BLaER1 treated with 17β-estradiol and CSF1 and Interleukin-3, amounts not matched to agents 10 nM and 100 nM (cell line): Measurements from ENCODE around the gene ATP6V0A1.
"Not testable (repeated sequence)": the region's sequence is repeated elsewhere in the genome, so short reads cannot be mapped to it uniquely, and the experiment has no call there.

Experiments used
- H3K27ac ChIP-seq, 11 experiments: shearing (Covaris generic); formaldehyde crosslinking; 2 replicates each; pipeline ENCODE4 v1.8.1; 2022
- H3K27me3 ChIP-seq, 11 experiments: shearing (Covaris generic); formaldehyde crosslinking; 2 replicates each; pipeline ENCODE4 v1.8.1; 2022
- H3K36me3 ChIP-seq, 11 experiments: shearing (Covaris generic); formaldehyde crosslinking; 2 replicates each; pipeline ENCODE4 v1.8.1; 2022
- H3K4me1 ChIP-seq, 10 experiments: shearing (Covaris generic); formaldehyde crosslinking; 2 replicates each; pipeline ENCODE4 v1.8.1; 2022
- H3K4me2 ChIP-seq, 11 experiments: shearing (Covaris generic); formaldehyde crosslinking; 2 replicates each; pipeline ENCODE4 v1.8.1; 2022
- H3K4me3 ChIP-seq, 10 experiments: shearing (Covaris generic); formaldehyde crosslinking; 2 replicates each; pipeline ENCODE4 v1.8.1; 2022
- H3K9ac ChIP-seq, 11 experiments: shearing (Covaris generic); formaldehyde crosslinking; 2 replicates each; pipeline ENCODE4 v1.8.1; 2022
- H3K9me3 ChIP-seq, 11 experiments: shearing (Covaris generic); formaldehyde crosslinking; replicated peaks in 1 of 11; 2 replicates each; pipeline ENCODE4 v1.8.1; 2022
- H4K20me1 ChIP-seq, 11 experiments: shearing (Covaris generic); formaldehyde crosslinking; 2 replicates each; pipeline ENCODE4 v1.8.1; 2022
- Cebpa-rat ChIP-seq, 11 experiments: shearing (Covaris generic); IDR thresholded peaks; 2 replicates each; pipeline ENCODE4 v1.8.1; 2022

ATP6V0A1 gene

GRCh38 chr17:42463976-42464400 is 5.3 kb downstream of the ATP6V0A1 start:
- peak overlapping the region in 1 of 10 experiments; percentile 33; a peak in 1 of 20 replicates for H3K4me3 ChIP-seq
- H3K36me3 ChIP-seq: peaks cover 0 to 86% (median 0%) of the 10 kb centered on the region in 11 experiments; a peak in 9 of 22 replicates
- peak overlapping the region in 3 of 11 experiments; percentile 89 to 95 (median 93); a peak in 5 of 22 replicates for H3K4me2 ChIP-seq
- H3K27me3 ChIP-seq: peaks cover 0 to 16% (median 8%) of the 10 kb centered on the region in 11 experiments; a peak in 17 of 22 replicates
- H3K4me1 ChIP-seq: peaks cover 16 to 84% (median 21%) of the 10 kb centered on the region in 10 experiments
- peak overlapping the region in 2 of 11 experiments; percentile 29 to 45; a peak in 2 of 22 replicates for H3K9ac ChIP-seq
- TF ChIP-seq Cebpa-rat (IDR thresholded peaks at IDR 0.05): no peak
- H3K9me3 ChIP-seq: no peaks in the 10 kb centered on the region
- H4K20me1 ChIP-seq: peaks cover 0 to 100% (median 0%) of the 10 kb centered on the region in 11 experiments; a peak in 10 of 22 replicates
- no peak overlapping the region for H3K27ac ChIP-seq

GRCh38 chr17:42467889-42468288 is 9.2 kb downstream of the ATP6V0A1 start:
- Histone ChIP-seq H3K27ac (no peak overlapping the region), H3K36me3 (peaks cover 0 to 100% (median 0%) of the 10 kb centered on the region in 11 experiments; a peak in 10 of 22 replicates), H3K9me3 (no peaks in the 10 kb centered on the region), H3K4me3 (no peak overlapping the region), H3K27me3 (no peaks in the 10 kb centered on the region), H3K4me1 (peaks cover 0 to 71% (median 3%) of the 10 kb centered on the region in 10 experiments; a peak in 7 of 20 replicates), H4K20me1 (peaks cover 0 to 100% (median 0%) of the 10 kb centered on the region in 11 experiments; a peak in 9 of 22 replicates), H3K9ac (no peak overlapping the region), H3K4me2 (no peak overlapping the region)
- no peak for TF ChIP-seq Cebpa-rat (IDR thresholded peaks at IDR 0.05)

GRCh38 chr17:42472709-42473521 is 14.2 kb downstream of the ATP6V0A1 start:
- Histone ChIP-seq H3K9me3 (peaks cover 0 to 19% (median 0%) of the 10 kb centered on the region in 11 experiments; a peak in 2 of 22 replicates), H3K27ac (no peak overlapping the region), H3K9ac (peak overlapping the region in 2 of 11 experiments; percentile 5 to 17; a peak in 1 of 22 replicates), H3K4me3 (no peak overlapping the region), H3K27me3 (no peaks in the 10 kb centered on the region; a peak in 1 of 22 replicates), H3K4me2 (no peak overlapping the region), H3K4me1 (peaks cover 0 to 71% (median 12%) of the 10 kb centered on the region in 10 experiments; a peak in 12 of 20 replicates), H3K36me3 (peaks cover 0 to 100% (median 3%) of the 10 kb centered on the region in 11 experiments; a peak in 10 of 22 replicates), H4K20me1 (peaks cover 0 to 99% (median 0%) of the 10 kb centered on the region in 11 experiments; a peak in 7 of 22 replicates)
- TF ChIP-seq Cebpa-rat (IDR thresholded peaks at IDR 0.05): no peak

- Histone ChIP-seq H3K9ac (0 out of 22 replicates have a peak overlapping the region, but pooled peaks of 1 of the 11 experiments have one; percentile 12), H3K27me3 (no peaks in the 10 kb centered on the region; a peak in 1 of 22 replicates), H3K4me1 (peaks cover 0 to 57% (median 12%) of the 10 kb centered on the region in 10 experiments; a peak in 12 of 20 replicates), H3K9me3 (peaks cover 0 to 19% (median 0%) of the 10 kb centered on the region in 11 experiments; a peak in 2 of 22 replicates), H4K20me1 (peaks cover 0 to 97% (median 0%) of the 10 kb centered on the region in 11 experiments; a peak in 7 of 22 replicates), H3K4me3 (no peak overlapping the region), H3K4me2 (peak overlapping the region in 3 of 11 experiments; percentile 30 to 53 (median 51); a peak in 6 of 22 replicates), H3K27ac (no peak overlapping the region), H3K36me3 (peaks cover 0 to 97% (median 3%) of the 10 kb centered on the region in 11 experiments; a peak in 10 of 22 replicates)
- TF ChIP-seq Cebpa-rat (IDR thresholded peaks at IDR 0.05): no peak
These were observed 15.6 kb downstream of the ATP6V0A1 start for GRCh38 chr17:42474276-42474675.

- no peak for TF ChIP-seq Cebpa-rat (IDR thresholded peaks at IDR 0.05)
- Histone ChIP-seq H3K27me3 (no peaks in the 10 kb centered on the region; a peak in 1 of 22 replicates), H4K20me1 (peaks cover 0 to 97% (median 0%) of the 10 kb centered on the region in 11 experiments; a peak in 7 of 22 replicates), H3K4me1 (peaks cover 0 to 49% (median 9%) of the 10 kb centered on the region in 10 experiments; a peak in 11 of 20 replicates), H3K27ac (peak overlapping the region in 1 of 11 experiments; percentile 6; a peak in 1 of 22 replicates), H3K9me3 (peaks cover 0 to 19% (median 0%) of the 10 kb centered on the region in 11 experiments; a peak in 2 of 22 replicates), H3K4me3 (no peak overlapping the region), H3K4me2 (peak overlapping the region in 7 of 11 experiments; percentile 5 to 53 (median 24); a peak in 9 of 22 replicates), H3K9ac (no peak overlapping the region), H3K36me3 (peaks cover 0 to 97% (median 3%) of the 10 kb centered on the region in 11 experiments; a peak in 10 of 22 replicates)
These were observed 16.4 kb downstream of the ATP6V0A1 start for GRCh38 chr17:42475121-42475520.

- peak overlapping the region in 4 of 11 experiments; percentile 6 to 53 (median 40); a peak in 7 of 22 replicates for H3K4me2 ChIP-seq
- no peak overlapping the region for H3K9ac ChIP-seq
- peaks cover 0 to 48% (median 9%) of the 10 kb centered on the region in 10 experiments; a peak in 11 of 20 replicates for H3K4me1 ChIP-seq
- H3K9me3 ChIP-seq: peaks cover 0 to 19% (median 0%) of the 10 kb centered on the region in 11 experiments; a peak in 2 of 22 replicates
- no peak for TF ChIP-seq Cebpa-rat (IDR thresholded peaks at IDR 0.05)
- peaks cover 0 to 97% (median 3%) of the 10 kb centered on the region in 11 experiments; a peak in 10 of 22 replicates for H3K36me3 ChIP-seq
- no peak overlapping the region for H3K4me3 ChIP-seq
- peaks cover 0 to 97% (median 0%) of the 10 kb centered on the region in 11 experiments; a peak in 7 of 22 replicates for H4K20me1 ChIP-seq
- H3K27ac ChIP-seq: 0 out of 22 replicates have a peak overlapping the region, but pooled peaks of 1 of the 11 experiments have one; percentile 6
- no peaks in the 10 kb centered on the region; a peak in 1 of 22 replicates for H3K27me3 ChIP-seq
These were observed 17.2 kb downstream of the ATP6V0A1 start for GRCh38 chr17:42475835-42476234.

GRCh38 chr17:42476411-42476810 is 17.7 kb downstream of the ATP6V0A1 start:
- peaks cover 0 to 97% (median 3%) of the 10 kb centered on the region in 11 experiments; a peak in 10 of 22 replicates for H3K36me3 ChIP-seq
- H4K20me1 ChIP-seq: peaks cover 0 to 97% (median 0%) of the 10 kb centered on the region in 11 experiments; a peak in 7 of 22 replicates
- no peaks in the 10 kb centered on the region; a peak in 1 of 22 replicates for H3K27me3 ChIP-seq
- H3K4me1 ChIP-seq: peaks cover 0 to 48% (median 9%) of the 10 kb centered on the region in 10 experiments; a peak in 11 of 20 replicates
- no peak for TF ChIP-seq Cebpa-rat (IDR thresholded peaks at IDR 0.05)
- peaks cover 0 to 19% (median 0%) of the 10 kb centered on the region in 11 experiments; a peak in 2 of 22 replicates for H3K9me3 ChIP-seq
- H3K9ac ChIP-seq: no peak overlapping the region
- H3K4me2 ChIP-seq: peak overlapping the region in 4 of 11 experiments; percentile 6 to 53 (median 40); a peak in 6 of 22 replicates
- H3K27ac ChIP-seq: peak overlapping the region in 2 of 11 experiments; percentile 8 to 24; a peak in 2 of 22 replicates
- no peak overlapping the region for H3K4me3 ChIP-seq

GRCh38 chr17:42477173-42477572 is 18.5 kb downstream of the ATP6V0A1 start:
- Histone ChIP-seq H3K4me1 (peaks cover 0 to 48% (median 9%) of the 10 kb centered on the region in 10 experiments; a peak in 12 of 20 replicates), H3K27ac (no peak overlapping the region; a peak in 1 of 22 replicates), H3K4me3 (no peak overlapping the region), H3K36me3 (peaks cover 0 to 97% (median 3%) of the 10 kb centered on the region in 11 experiments; a peak in 10 of 22 replicates), H4K20me1 (peaks cover 0 to 97% (median 0%) of the 10 kb centered on the region in 11 experiments; a peak in 7 of 22 replicates), H3K4me2 (peak overlapping the region in 2 of 11 experiments; percentile 51 to 53; a peak in 3 of 22 replicates), H3K9ac (no peak overlapping the region), H3K27me3 (no peaks in the 10 kb centered on the region; a peak in 1 of 22 replicates), H3K9me3 (peaks cover 0 to 19% (median 0%) of the 10 kb centered on the region in 11 experiments; a peak in 2 of 22 replicates)
- no peak for TF ChIP-seq Cebpa-rat (IDR thresholded peaks at IDR 0.05)

- H3K36me3 ChIP-seq: peaks cover 0 to 97% (median 3%) of the 10 kb centered on the region in 11 experiments; a peak in 10 of 22 replicates
These were observed 19.1 kb downstream of the ATP6V0A1 start for GRCh38 chr17:42477824-42478223.

More at GRCh38 chr17:42477824-42478223, 19.1 kb downstream of the ATP6V0A1 start:
- Histone ChIP-seq H3K4me1 (peaks cover 0 to 46% (median 9%) of the 10 kb centered on the region in 10 experiments; a peak in 13 of 20 replicates), H3K9me3 (peaks cover 0 to 19% (median 0%) of the 10 kb centered on the region in 11 experiments; a peak in 2 of 22 replicates), H4K20me1 (peaks cover 0 to 97% (median 0%) of the 10 kb centered on the region in 11 experiments; a peak in 7 of 22 replicates)
- H3K27me3 ChIP-seq, H3K4me2 ChIP-seq, H3K9ac ChIP-seq, H3K4me3 ChIP-seq, H3K27ac ChIP-seq: not testable (repeated sequence)
